ENCODE data around the gene RUNDC3A.

The RUNDC3A gene

GRCh38 chr17:44307387-44308186, 814 bp upstream of the RUNDC3A start:
- H3K4me3 ChIP-seq (ENCODE audit: low read depth, low read length), result peak overlapping the region; percentile 48
- TF ChIP-seq CTCF (conservative IDR thresholded peaks at IDR 0.05; ENCODE audit: low read depth, low read length), result no peak
- no peak for DNase-seq (ENCODE audit: low read depth)

GRCh38 chr17:44308865-44309264, 464 bp downstream of the RUNDC3A start:
- no peak for DNase-seq (ENCODE audit: low read depth)
- no peak for TF ChIP-seq CTCF (conservative IDR thresholded peaks at IDR 0.05; ENCODE audit: low read depth, low read length)
- no peak overlapping the region for H3K4me3 ChIP-seq (ENCODE audit: low read depth, low read length)

GRCh38 chr17:44309472-44309871, 1.1 kb downstream of the RUNDC3A start:
- no peak for TF ChIP-seq CTCF (conservative IDR thresholded peaks at IDR 0.05; ENCODE audit: low read depth, low read length)
- no peak overlapping the region for H3K4me3 ChIP-seq (ENCODE audit: low read depth, low read length)
- no peak for DNase-seq (ENCODE audit: low read depth)

GRCh38 chr17:44310188-44310587, 1.8 kb downstream of the RUNDC3A start:
- no peak overlapping the region for H3K4me3 ChIP-seq (ENCODE audit: low read depth, low read length)
- TF ChIP-seq CTCF (conservative IDR thresholded peaks at IDR 0.05; ENCODE audit: low read depth, low read length), result no peak
- DNase-seq (ENCODE audit: low read depth), result no peak

GRCh38 chr17:44310609-44311376, 2.4 kb downstream of the RUNDC3A start:
- TF ChIP-seq CTCF (conservative IDR thresholded peaks at IDR 0.05; ENCODE audit: low read depth, low read length), result no peak
- DNase-seq (ENCODE audit: low read depth), result no peak
- no peak overlapping the region for H3K4me3 ChIP-seq (ENCODE audit: low read depth, low read length)

GRCh38 chr17:44311562-44312181, 3.3 kb downstream of the RUNDC3A start:
- DNase-seq (ENCODE audit: low read depth), result no peak
- H3K4me3 ChIP-seq (ENCODE audit: low read depth, low read length), result no peak overlapping the region
- TF ChIP-seq CTCF (conservative IDR thresholded peaks at IDR 0.05; ENCODE audit: low read depth, low read length), result no peak

All from choroid plexus epithelial cell (primary cell).